Renal pelvis (tissue), 4 donors: ENCODE results near the gene RAB31. TPM values are rescaled to one million over a fixed set of nuclear protein-coding genes. Genes with fewer than 3 reads are reported as not detected.

Experiments used
- DNase-seq: peaks from one replicate; pipeline ENCODE4 v3.0.0-alpha.2; 2013
- polyA plus RNA-seq, 3 donors: library from polyadenylated mRNA; unstranded; fragments of 120-200 nt; gene quantifications; one replicate each; pipeline ENCODE4 v1.2.1, GENCODE V29; 2013; ENCODE audit not compliant: insufficient read length in 3 of 3

Gene RAB31
- polyA plus RNA-seq, 3 donors: 22.8 to 27.5 (median 25.7) TPM

DNA sequence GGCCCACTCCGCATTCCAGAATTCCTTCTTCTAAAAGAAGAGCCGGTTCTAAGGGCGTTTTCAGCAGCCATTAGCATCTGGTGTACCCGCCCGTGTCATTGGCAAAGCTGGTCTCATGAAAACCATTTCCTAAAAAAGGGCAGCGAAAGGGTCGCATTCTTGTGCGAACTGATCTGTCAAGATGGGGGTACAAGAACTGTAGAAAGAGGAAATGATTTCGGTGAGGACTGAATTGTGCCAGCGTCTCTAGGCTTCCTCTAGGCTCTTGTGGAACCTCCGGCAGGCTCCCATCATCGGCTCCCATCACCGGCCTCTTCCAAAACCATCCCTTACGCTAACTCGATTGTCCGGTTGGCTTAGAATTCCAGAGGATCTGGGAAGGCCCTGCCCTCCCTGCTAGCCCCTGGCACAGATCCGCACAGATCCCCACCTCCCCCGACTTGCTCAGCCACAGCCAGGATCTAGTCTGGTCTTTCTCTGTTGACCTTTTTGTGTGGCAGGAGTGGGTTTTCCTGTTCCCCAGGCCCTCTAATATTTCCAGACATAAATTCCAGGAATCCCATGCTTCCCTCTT lies 1.3 kb downstream of the RAB31 start:
- DNase-seq: no peak

DNA sequence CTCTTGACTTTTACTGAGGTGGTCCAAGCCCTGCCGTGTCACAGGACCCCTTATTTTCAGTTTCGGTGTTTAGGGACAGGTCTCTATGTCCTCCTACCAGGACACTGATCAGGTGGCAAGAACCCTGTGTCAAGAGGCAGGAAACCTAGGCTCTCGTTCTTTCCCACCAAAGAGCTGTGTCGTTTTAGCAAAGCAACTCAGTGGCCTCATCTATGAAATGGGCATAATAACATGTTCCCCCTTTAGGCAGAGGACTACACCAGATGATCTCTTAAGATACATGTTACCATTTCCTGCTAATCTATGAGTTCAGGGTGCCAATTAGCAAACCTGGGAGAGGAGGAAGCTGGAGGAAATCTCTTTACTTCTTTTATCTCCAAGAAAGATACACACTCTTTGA lies 1.9 kb downstream of the RAB31 start:
- DNase-seq: no peak

DNA sequence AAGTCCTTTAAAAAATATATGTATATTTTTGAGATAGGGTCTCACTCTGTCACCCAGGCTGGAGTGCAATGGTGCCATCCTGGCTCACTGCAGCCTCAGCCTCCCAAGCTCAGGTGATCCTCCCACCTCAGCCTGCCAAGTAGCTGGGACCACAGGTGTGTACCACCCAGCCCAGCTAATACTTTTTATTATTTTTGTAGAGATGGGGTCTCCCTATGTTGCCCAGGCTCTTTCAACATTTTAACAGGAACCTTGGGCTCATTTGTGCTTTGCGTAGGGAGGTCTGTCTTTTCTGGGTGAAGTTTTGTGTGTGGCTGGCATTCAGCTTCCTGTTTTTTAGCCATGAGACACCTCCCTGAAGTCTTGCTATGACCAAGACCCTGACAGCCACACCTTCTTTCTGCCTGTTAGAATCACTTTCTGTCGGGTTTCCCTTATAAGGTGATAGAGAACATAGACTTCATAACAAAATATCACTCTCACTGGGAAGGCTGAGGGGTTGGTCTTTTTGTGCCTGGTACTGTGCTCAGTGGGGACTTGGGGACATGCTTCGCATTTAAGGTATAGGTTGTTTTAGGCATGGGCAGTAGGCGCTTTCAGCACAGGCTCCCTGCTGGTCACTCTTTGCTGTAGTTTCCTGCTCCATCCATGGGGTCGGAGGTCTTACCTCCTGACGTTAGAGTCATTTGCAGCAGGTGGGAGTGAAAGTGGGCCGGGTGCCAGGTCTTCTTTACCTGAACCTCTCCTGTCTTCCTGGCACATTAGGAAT lies 3.4 kb downstream of the RAB31 start:
- no peak for DNase-seq

DNA sequence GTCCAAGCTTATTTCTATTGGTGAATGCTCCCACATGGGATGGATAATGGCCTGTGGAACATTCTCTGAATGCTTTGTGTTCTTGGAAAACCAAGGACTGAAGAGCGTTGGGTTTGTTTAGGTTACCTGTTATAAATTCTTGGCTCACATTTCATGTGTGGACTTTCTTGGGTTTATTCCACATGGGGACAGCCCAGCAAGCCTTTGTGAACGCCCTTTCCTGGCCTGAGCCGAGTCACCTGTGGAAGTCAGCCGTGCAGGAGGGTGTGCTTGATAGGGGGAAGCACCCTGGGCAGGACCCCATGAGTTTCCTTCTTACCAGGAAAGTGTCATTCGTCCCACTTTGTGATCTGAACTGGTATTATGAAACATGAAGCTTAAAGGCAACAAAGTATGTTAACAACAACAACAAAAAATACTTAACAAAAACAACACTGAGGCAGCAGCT lies 4.1 kb downstream of the RAB31 start:
- DNase-seq: no peak

DNA sequence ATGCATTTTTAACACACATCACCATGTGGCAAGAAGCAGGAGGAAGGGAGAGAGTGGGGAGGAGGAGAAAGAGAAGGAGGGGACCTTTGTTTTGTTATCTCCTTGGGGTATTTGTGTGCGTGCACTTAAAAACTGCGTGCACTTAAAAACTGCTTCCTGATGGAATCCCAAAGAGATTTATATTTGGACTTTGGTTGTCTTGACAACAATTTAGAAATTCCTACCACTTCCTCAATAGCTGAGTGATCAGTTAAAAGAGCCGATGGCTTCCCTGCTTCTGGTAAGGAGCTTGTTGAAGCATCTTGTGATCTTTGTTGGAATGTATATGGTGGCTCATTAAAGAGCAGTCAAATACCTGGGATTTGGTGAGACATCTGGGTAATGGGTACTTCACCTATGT lies 4.5 kb downstream of the RAB31 start:
- no peak for DNase-seq

DNA sequence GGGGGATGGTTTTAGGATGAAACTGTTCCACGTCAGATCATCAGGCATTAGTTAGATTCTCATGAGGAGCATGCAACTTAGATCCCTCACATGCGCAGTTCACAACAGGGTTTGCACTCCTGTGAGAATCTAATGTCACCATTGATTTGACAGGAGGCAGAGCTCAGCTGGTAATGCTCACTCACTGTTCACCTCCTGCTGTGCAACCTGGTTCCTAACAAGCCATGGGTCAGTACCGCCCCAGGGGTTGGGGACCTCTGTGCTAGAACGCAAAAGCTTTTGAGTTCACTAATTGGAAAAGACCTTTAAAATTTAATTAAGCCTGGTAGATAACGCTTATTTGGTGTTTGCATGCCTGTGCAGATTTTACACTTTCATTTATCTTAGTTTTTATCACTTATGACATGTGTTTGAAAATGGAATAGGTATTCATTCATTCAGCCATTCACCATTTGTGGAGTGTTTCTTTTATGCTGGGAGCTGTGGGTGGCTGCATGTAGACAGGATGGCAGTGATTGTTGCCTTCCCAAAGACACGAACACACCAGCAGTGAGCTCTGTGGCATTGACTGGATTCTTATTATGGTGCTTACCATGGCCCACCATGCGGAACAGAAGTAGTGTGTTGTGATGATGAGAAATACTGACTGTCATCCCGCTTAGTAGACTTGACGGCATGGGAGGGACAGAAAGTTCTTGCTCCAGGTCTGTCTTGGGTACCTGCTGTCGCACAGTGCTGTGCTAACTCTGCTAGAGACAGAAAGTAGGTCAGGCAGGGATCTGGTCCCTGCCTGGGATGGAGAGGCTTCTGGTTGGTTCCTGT lies 6.4 kb downstream of the RAB31 start:
- no peak for DNase-seq

DNA sequence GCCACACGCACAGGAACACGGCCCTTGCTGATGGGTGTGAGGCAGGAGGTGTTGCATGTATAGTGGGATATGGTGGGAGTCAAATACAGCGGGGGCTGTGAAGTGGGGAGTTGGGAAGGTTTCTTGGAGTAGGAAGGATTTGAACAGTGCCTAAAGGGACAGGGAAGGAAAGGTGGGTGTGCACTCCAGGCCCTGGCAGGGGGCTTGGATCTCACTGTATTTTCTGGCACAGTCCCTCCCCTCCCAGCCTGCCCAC lies 6.9 kb downstream of the RAB31 start:
- no peak for DNase-seq

DNA sequence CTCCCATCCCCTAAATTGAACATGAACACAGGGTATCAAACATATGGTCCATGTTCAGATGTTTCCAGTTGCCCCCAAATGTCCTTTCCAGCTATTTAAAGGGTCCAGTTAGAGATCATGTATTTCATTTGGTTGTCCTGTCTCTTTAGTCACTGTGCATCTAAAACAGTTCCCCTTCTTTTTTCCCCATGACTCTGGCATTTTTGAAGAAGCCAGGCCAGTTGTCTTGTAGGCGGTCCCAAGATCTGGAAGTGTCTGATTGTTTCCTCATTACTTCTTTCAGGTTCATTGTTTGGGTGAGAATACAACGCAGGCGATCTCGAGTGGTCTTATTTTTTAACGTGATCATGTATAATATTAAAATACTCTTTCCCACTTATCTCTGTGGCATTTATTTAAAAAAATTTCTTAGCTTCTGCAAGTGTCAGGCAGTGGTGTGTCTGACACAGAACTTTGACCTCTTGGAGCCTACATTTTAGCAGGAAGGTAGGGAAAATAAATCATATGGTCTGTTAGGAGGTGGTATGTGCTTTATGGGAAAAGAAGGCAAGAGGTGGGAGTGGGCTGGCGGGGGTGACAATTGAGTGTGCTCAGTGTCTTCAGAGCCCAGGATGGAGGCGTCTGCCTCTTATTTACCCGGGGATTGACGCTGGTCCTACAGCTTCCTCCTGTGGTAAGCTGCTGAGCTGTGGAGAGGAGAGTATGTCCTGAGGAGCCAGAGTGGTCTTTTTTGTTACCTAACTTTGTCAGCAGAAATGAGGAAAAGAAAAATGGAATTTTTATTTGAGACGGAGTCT lies 8.1 kb downstream of the RAB31 start:
- no peak for DNase-seq

DNA sequence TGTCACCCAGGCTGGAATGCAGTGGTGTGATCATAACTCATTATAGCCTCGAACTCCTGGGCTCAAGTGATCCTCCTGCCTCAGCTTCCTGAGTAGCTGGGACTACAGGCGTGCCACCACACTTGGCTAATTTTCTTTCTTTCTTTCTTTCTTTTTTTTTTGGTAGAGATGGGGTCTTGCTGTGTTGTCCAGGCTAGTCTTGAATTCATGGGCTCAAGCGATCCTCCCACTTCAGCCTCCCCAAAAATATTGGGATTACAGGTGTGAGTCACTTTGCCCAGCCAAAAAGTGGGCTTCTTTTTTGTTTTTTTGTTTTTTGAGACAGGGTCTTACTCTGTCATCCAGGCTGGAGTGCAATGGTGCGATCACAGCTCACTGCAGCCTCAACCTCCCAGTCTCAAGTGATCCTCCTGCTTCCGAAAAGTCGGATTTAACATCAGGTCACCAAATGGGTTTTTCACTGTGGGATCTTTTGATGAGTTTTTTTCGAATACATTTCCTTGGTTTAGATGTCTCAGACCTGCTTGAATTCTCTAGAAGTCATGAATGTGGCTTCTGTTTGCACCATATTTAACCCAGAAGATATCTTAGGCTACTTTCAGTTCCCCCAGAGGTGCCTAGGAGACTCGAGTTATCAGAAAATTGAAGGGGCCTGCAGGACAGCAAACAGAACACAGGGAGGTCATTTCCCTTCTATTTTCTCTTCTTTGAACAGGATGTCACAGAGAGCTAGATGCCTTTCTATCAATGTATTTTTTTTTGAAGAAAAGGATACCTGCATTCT lies 8.9 kb downstream of the RAB31 start:
- DNase-seq: no peak

DNA sequence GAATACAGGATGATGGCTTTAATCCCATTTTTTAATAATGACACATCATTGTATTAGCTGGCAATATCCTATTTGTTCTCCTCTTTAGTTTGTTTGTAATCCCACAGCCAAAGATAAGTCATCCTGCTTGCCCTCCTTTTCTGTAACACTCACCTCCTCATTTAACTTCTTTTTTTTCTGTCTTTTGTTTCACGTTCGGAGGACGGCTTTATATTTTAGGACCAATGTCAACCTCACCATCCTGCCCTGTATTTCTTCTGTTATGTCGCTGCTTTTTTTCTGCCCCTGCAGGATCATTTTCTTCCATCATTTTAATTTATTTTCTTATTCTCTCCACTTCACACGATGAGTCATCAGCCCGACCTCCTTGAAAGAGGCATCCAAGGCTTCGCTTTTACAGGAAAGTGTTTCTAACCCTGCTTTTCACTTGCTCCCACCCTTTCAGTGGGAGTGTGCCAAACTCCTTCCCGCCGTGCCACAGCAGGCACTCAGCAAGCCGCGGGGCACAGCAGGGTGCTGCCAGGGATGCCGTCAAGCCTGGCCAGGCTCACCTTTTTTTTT lies 11.4 kb downstream of the RAB31 start:
- no peak for DNase-seq

DNA sequence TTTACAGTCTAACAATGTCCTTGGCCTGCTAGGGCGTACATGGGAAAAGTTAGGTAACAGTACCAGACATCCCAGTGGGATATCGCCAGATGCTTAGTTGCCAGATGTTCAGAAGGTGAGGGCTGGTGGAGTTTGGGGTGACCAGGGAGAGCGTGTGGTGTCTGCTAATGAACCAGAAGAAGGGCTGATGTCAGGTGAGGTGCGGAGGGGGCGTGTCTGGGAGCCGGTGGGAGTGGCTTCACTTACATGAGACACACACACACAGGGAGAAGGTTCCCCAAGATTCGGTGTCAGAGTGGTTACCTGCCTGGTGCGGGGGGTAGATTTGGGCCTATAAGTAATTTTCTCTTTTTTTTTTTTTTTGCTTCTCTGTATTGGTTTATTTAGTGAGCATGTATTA lies 12.2 kb downstream of the RAB31 start:
- DNase-seq: no peak

DNA sequence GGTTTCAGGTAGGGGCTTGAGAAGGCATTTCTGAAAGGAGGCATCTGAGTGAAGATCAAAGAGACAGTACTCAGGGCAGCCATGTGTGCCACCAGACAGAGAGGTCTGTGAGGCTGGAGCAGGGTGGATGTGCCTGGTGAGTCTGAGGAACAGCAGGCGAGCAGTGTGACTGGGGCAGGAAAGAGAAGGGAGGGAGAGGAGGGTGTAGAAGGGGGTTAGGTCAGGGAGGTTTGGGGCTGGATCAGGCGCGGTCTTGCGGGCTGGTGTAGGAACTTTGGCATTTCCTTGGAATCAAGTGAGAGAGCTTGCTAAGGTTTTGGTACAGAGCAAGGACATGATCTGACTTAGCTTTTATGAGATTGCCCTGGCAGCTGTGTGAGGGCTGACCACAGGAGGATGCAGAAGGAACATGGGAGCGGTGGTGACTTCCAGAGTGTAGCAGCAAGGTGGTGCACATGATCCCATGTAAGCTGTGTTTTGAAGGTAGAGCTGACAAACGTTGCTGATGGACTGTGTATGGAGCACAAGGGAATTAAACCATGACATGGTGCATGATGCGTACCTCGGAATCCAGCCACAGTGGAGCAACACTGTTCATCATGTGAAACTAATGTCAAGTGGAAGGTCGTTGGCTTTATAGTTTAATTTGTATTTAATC lies 13.9 kb downstream of the RAB31 start:
- DNase-seq: no peak

DNA sequence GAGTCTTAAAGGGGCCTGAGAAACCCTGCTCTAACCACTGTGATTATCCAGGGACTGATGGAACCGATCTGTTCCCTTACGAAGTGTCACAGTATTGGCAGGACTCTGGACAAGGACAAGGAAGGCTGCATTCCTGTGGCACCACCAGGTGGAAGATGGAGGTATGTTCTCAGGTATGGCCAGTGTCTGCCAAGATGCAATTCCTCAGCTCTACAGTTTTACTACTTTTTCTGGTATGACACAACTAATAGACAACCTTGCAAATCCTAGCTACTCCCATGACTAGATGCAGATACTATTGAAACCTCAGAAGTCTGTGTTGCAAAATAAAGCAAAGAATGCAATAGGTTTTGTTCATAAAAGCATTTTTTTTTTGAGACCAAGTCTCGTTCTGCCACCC lies 14.6 kb downstream of the RAB31 start:
- no peak for DNase-seq

DNA sequence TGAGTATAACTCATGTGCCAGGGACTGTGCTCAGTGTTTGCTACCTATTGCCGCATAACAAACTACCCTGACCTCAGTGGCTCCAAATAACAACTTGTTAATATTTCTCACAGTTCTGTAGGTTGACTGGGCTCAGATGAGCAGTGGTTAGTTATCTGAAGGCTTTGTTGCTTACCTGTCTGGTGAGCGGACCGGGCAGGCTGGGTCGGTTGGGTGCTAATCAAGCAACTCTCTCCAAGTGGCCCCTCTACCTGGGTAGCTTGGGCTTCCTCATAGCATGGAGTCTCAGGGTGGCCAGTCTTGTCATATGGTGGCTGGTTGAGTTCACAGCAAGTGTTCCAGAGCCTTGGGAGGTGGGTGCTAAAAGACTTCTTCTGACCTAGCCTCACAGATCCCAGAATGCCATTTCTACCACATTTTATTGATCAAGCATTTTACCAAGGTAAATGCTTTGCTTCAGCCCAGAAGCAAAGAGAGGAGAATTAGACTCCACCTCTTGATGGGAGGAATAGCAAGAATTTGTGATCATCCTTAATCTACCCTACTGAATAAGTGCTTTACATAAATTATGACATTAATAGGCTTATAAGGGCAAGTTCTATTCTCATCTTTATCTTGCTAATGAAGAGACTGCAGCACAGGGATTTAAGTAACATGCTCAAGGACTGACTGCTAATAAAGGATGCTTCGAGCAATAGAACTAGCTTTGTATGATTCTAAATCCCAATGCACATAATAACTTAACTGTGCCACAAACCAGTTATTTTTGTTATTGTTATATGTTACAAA lies 16.9 kb downstream of the RAB31 start:
- DNase-seq: no peak

DNA sequence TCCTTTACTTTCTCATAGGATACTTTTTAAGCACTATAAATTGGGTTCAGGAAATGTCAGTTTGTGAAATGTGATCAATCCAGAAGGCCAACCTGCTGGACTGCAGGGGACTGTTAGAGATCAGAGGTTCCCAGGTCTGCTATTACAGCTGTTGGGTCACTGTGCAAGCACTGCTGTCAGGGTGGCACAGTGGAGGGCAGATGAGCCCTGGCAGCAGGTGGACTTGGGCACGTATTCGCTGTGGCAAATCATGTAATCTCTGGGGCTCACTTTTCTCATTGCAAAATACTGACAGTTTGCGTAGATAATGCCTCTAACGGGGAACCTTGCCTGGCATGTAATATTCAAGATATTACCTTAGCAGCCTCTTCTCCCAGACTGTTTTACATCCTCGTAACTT lies 18.1 kb downstream of the RAB31 start:
- DNase-seq: no peak

DNA sequence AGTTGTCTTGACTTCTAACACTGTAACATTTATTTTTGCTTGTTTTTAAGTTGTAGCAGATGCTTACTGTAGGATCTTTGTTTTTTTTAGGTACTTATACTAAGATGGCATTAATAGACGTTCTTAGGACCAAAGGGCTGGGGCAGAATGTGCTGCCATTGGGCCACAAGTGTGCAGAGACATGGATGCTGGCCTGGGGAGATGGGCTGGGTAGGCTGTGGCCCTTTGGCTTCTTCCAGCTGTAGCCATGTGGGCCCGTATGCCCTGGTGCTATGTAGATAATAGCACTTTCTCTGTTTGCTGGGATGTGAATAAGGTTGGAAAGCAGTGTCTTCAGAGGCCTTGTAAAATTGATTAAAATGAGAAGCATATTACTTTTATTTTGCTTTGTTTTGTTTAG lies 18.8 kb downstream of the RAB31 start:
- DNase-seq: no peak

DNA sequence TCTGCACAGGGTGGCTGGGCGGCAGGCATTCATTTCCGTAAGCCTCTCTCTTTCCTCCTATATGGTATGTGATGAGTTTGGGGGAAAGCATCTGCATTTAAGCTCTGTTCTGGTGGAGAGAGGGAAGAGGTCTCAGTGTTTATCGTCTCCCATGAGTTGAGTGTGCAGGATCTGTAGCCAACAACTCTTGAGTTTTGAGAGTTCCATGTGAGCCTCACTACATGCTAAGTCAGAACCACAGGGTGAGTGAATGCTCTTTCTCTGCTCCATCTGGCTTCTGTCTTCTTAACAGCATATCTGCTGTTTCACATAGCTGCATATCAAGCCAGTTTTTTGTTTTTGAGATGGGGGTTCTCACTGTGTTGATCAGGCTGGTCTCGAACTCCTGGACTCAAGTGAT lies 22.7 kb downstream of the RAB31 start:
- no peak for DNase-seq

DNA sequence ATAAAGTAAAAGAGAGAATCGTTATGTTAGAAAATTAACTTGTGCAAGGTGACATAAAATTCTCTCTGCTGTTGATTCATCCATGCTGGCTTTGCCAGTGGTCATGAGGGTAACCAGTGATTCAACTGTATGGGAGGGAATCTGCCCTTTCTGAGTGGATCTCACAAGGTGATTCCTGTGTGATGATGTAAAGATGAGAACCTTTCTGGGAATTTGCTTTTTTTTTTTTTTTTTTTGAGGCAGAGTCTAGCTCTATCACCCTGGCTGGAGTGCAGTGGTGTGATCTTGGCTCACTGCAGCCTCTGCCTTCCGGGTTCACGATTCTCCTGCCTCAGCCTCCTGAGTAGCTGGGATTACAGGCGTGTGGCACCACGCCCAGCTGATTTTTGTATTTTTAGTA lies 23.3 kb downstream of the RAB31 start:
- DNase-seq: no peak

DNA sequence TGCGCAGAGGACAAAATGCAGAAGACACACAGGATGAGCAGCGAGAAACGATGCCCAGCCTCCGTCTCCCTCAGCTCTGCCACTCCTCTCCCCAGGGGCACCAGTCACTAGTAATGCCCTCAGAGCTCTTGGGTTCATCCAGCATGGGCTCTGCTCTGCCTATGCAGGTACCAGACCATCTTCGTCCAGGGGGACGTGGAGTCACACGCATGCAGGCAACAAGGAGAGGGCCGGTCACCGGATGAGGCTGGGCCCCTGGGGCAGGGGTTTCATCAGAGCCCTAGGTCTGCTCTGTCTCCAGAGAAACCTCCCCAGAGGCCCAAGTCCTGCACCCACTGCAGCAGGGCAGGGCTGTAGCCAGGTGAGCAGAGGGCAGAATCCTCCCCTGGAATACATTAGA lies 23.9 kb downstream of the RAB31 start:
- DNase-seq: no peak

DNA sequence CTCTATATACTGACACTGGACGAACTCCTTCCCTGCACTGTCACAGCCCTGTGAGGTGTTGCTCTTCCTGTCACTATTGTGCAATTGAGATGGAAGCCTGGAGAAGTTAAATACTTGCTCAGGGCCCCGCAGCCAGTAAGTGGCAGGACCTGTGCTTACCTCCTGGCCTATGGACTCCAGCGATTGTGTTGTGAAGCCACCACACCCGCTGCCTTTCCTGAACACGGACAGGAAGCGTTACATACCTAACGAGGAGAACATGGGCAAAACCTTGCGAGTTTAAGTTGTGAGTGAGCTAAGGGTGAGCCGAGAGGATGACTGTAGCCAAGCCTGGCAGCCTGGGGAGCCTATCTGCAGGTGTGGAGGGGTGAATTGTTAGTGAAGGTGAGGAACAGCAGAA lies 26.1 kb downstream of the RAB31 start:
- no peak for DNase-seq
